ENCODE results near the gene CFAP97D1. TPM values are rescaled to one million over a fixed set of nuclear protein-coding genes. Genes with fewer than 3 reads are reported as not detected.
"Not testable (repeated sequence)": the region's sequence is repeated elsewhere in the genome, so short reads cannot be mapped to it uniquely, and the experiment has no call there.

The CFAP97D1 gene
- total RNA-seq, 1 donor from 2014 or later, result not detected

GRCh38 chr17:43790311-43790940 is 10.2 kb downstream of the CFAP97D1 start:
- TF ChIP-seq CTCF (conservative IDR thresholded peaks at IDR 0.05; ENCODE audit: low read depth, low read length), result peak; percentile 43
- H3K4me3 ChIP-seq (ENCODE audit: low read depth, low read length), result no peak overlapping the region
- no peak for DNase-seq (ENCODE audit: low read depth)

GRCh38 chr17:43791589-43791988 is 11.4 kb downstream of the CFAP97D1 start:
- DNase-seq (ENCODE audit: low read depth), result peak; percentile 15
- no peak overlapping the region for H3K4me3 ChIP-seq (ENCODE audit: low read depth, low read length)
- TF ChIP-seq CTCF (conservative IDR thresholded peaks at IDR 0.05; ENCODE audit: low read depth, low read length), result no peak

- H3K4me3 ChIP-seq (ENCODE audit: low read depth, low read length); DNase-seq (ENCODE audit: low read depth): not testable (repeated sequence)
Measured at GRCh38 chr17:43792668-43793067, 12.4 kb downstream of the CFAP97D1 start.

GRCh38 chr17:43798024-43798423 is 17.8 kb downstream of the CFAP97D1 start:
- not testable (repeated sequence) for H3K4me3 ChIP-seq (ENCODE audit: low read depth, low read length); DNase-seq (ENCODE audit: low read depth)

GRCh38 chr17:43799047-43799446 is 18.8 kb downstream of the CFAP97D1 start:
- no peak overlapping the region for H3K4me3 ChIP-seq (ENCODE audit: low read depth, low read length)
- DNase-seq (ENCODE audit: low read depth), result no peak
- TF ChIP-seq CTCF (conservative IDR thresholded peaks at IDR 0.05; ENCODE audit: low read depth, low read length), result no peak

- DNase-seq (ENCODE audit: low read depth), result no peak
- no peak for TF ChIP-seq CTCF (conservative IDR thresholded peaks at IDR 0.05; ENCODE audit: low read depth, low read length)
- H3K4me3 ChIP-seq (ENCODE audit: low read depth, low read length), result no peak overlapping the region
Measured at GRCh38 chr17:43800736-43801135, 20.5 kb downstream of the CFAP97D1 start.

GRCh38 chr17:43801844-43802243 is 21.6 kb downstream of the CFAP97D1 start:
- H3K4me3 ChIP-seq (ENCODE audit: low read depth, low read length), result no peak overlapping the region
- no peak for DNase-seq (ENCODE audit: low read depth)
- no peak for TF ChIP-seq CTCF (conservative IDR thresholded peaks at IDR 0.05; ENCODE audit: low read depth, low read length)

GRCh38 chr17:43803758-43804157 is 23.5 kb downstream of the CFAP97D1 start:
- H3K4me3 ChIP-seq (ENCODE audit: low read depth, low read length), result no peak overlapping the region
- no peak for DNase-seq (ENCODE audit: low read depth)
- no peak for TF ChIP-seq CTCF (conservative IDR thresholded peaks at IDR 0.05; ENCODE audit: low read depth, low read length)
